ENCODE data around the gene TBC1D5.

- TF ChIP-seq CTCF (IDR thresholded peaks at IDR 0.05) (no peak), POLR2A (IDR thresholded peaks at IDR 0.05) (no peak)
Observed at GRCh38 chr3:17359911-17360310, 382.5 kb downstream of the TBC1D5 start.
